Liver (tissue), 3 donors: ENCODE measurements around the gene CNOT3.

Source experiments
- ATF3 ChIP-seq: IDR thresholded peaks from 2 replicates; pipeline ENCODE4 v1.6.1; 2016; ENCODE audit warnings: antibody characterized with exemption
- CTCF ChIP-seq: fragments of 150-350 bp; IDR thresholded peaks from 2 replicates; pipeline ENCODE4 v1.5.1; 2017; ENCODE audit warnings: improper control_type of control experiment, low read depth, low read length; ENCODE audit not compliant: missing input control
- EGR1 ChIP-seq, 2 donors: IDR thresholded peaks; 2 replicates each; pipeline ENCODE4 v1.6.1; 2016 to 2018; ENCODE audit warnings: antibody characterized with exemption in 2 of 2, low read depth in 2 of 2
- FOXA2 ChIP-seq: IDR thresholded peaks from 2 replicates; pipeline ENCODE4 v1.6.1; 2016; ENCODE audit warnings: antibody characterized with exemption
- GABPA ChIP-seq, 2 donors: IDR thresholded peaks in 1 of 2; conservative IDR thresholded peaks in 1 of 2; 2 replicates each; pipeline ENCODE4 v1.6.1; 2016; ENCODE audit warnings: antibody characterized with exemption in 2 of 2, mild to moderate bottlenecking in 1 of 2, moderate library complexity in 1 of 2
- JUND ChIP-seq, 2 donors: IDR thresholded peaks; 2 replicates each; pipeline ENCODE4 v1.6.1; 2016; ENCODE audit warnings: antibody characterized with exemption in 2 of 2
- RAD21 ChIP-seq, 2 donors: IDR thresholded peaks; 2 replicates each; pipeline ENCODE4 v1.6.1; 2016; ENCODE audit warnings: antibody characterized with exemption in 2 of 2, mild to moderate bottlenecking in 2 of 2
- REST ChIP-seq: IDR thresholded peaks from 2 replicates; pipeline ENCODE4 v1.6.1; 2016; ENCODE audit warnings: antibody characterized with exemption, mild to moderate bottlenecking
- SP1 ChIP-seq: IDR thresholded peaks from 2 replicates; pipeline ENCODE4 v1.6.1; 2018; ENCODE audit warnings: antibody characterized with exemption, mild to moderate bottlenecking
- YY1 ChIP-seq: IDR thresholded peaks from 2 replicates; pipeline ENCODE4 v1.6.1; 2016; ENCODE audit warnings: antibody characterized with exemption, mild to moderate bottlenecking
- ZBTB33 ChIP-seq: IDR thresholded peaks from 2 replicates; pipeline ENCODE4 v1.6.1; 2016; ENCODE audit warnings: antibody characterized with exemption
- donor health status: healthy.
- donor health status: healthy.

- peak in 1 of 2 donors; percentile 86 for TF ChIP-seq GABPA (IDR thresholded peaks at IDR 0.05 in 1 of 2, conservative IDR thresholded peaks at IDR 0.05 in 1 of 2)
- TF ChIP-seq SP1 = peak; percentile 84
- TF ChIP-seq CTCF = no peak
- no peak for TF ChIP-seq RAD21 (IDR thresholded peaks at IDR 0.05)
- peak; percentile 95 for TF ChIP-seq ZBTB33
- TF ChIP-seq REST = peak; percentile 17
- peak; percentile 68 for TF ChIP-seq EGR1 (IDR thresholded peaks at IDR 0.05; ENCODE audit: low read depth in 2 of 2)
- TF ChIP-seq YY1 = peak; percentile 83
- peak; percentile 85 for TF ChIP-seq FOXA2
- TF ChIP-seq ATF3 = no peak
- TF ChIP-seq JUND (IDR thresholded peaks at IDR 0.05) = peak; percentile 49 to 61
These were observed 52.4 kb downstream of the CNOT3 start for GRCh38 chr19:54189735-54190502.
